ENCODE results near the gene ELFN2.

Gene ELFN2

DNA sequence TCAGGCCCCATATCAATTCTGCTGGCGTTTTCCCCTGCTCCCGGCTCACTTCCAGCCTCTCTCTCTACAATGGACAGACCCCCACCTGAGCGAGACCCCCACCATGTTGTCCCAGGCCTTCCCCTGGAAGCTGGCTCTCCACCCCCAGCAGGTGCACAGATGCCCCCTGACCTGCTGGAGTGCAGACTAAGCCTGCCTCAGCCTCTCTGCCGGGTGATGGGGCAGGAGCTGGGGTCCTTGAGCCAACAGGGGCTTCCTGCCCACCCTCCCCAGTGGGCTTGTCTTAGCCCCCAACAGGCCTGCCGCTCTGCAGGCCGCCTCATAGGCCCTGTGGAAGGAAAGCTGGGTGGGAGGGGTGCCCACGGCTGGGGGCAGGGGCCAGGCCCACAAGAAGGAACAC is 10.0 kb downstream of the ELFN2 start:
- Histone ChIP-seq H3K4me1 (ENCODE audit: control insufficient read depth, insufficient read depth, low read length) (no peaks in the 10 kb centered on the region), H3K9me3 (ENCODE audit: control insufficient read depth, insufficient read depth, low read depth, low read length) (no peaks in the 10 kb centered on the region), H3K27ac (ENCODE audit: extremely low read depth, low read depth, low read length) (no peak overlapping the region), H3K4me3 (ENCODE audit: low read depth, low read length) (no peak overlapping the region), H3K36me3 (ENCODE audit: control insufficient read depth in 2 of 2, insufficient read depth in 1 of 2, low read length in 2 of 2) (no peaks in the 10 kb centered on the region)
- POLR2A ChIA-PET: interaction anchor here (1.8 kb wide), 1 partner anchor 31 kb away, joined by 4 read pairs; no protein-coding TSS in a partner anchor
- peak; percentile 54 for TF ChIP-seq GLIS2 (tag by site-specific recombination; IDR thresholded peaks at IDR 0.05)
- TF ChIP-seq GLIS1 (tag by site-specific recombination; IDR thresholded peaks at IDR 0.05): no peak; the same call in 1 of the 2 replicates
- no peak for TF ChIP-seq HOXD13 (CRISPR knock-in tag; IDR thresholded peaks at IDR 0.05; ENCODE audit: borderline replicate concordance)
- CTCF ChIA-PET: interaction anchor here (0.6 kb wide), 1 partner anchor 281 kb away, joined by 3 read pairs; no protein-coding TSS in a partner anchor

DNA sequence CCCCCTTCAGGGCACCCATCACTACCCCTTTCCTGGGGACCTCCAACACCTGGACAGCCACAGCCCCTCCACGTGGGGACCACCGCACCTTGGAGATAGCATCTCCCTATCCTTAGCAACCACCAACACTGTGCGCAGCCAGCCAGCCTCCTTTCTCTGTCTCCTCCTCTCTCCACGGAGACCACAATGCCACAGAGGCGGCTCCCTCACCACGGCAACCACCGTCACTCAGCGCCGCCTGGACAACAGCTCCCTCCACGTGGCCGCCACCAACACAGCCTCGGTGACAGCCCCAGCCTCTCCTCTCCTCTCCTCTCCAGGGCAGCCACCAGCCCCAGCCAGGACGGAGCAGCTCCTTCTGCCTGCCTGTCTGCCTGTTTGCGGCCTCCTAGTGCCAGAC is 10.5 kb downstream of the ELFN2 start:
- ChIA-PET POLR2A (interaction anchor here (1.8 kb wide), 1 partner anchor 30 kb away, joined by 4 read pairs; no protein-coding TSS in a partner anchor), CTCF (no interaction called here)
- H3K4me3 ChIP-seq (ENCODE audit: low read depth, low read length): no peak overlapping the region

More for the DNA sequence above, 10.5 kb downstream of the ELFN2 start:
- Histone ChIP-seq H3K9me3 (ENCODE audit: control insufficient read depth, insufficient read depth, low read depth, low read length) (no peaks in the 10 kb centered on the region), H3K4me1 (ENCODE audit: control insufficient read depth, insufficient read depth, low read length) (no peaks in the 10 kb centered on the region), H3K27ac (ENCODE audit: extremely low read depth, low read depth, low read length) (no peak overlapping the region), H3K36me3 (ENCODE audit: control insufficient read depth in 2 of 2, insufficient read depth in 1 of 2, low read length in 2 of 2) (no peaks in the 10 kb centered on the region)
- TF ChIP-seq FEZF1 (tag by site-specific recombination; IDR thresholded peaks at IDR 0.05): no peak
- TF ChIP-seq ZNF560 (tag by site-specific recombination; IDR thresholded peaks at IDR 0.05; ENCODE audit: borderline replicate concordance): no peak
- TF ChIP-seq, protein P1, sequence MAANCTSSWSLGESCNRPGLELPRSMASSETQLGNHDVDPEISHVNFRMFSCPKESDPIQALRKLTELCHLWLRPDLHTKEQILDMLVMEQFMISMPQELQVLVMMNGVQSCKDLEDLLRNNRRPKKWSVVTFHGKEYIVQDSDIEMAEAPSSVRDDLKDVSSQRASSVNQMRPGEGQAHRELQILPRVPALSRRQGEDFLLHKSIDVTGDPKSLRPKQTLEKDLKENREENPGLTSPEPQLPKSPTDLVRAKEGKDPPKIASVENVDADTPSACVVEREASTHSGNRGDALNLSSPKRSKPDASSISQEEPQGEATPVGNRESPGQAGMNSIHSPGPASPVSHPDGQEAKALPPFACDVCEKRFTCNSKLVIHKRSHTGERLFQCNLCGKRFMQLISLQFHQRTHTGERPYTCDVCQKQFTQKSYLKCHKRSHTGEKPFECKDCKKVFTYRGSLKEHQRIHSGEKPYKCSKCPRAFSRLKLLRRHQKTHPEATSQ (tag by site-specific recombination; IDR thresholded peaks at IDR 0.05): no peak
- peak; percentile 51 for TF ChIP-seq ZBTB17 (tag by site-specific recombination; IDR thresholded peaks at IDR 0.05)
- TF ChIP-seq YY2 (tag by site-specific recombination; IDR thresholded peaks at IDR 0.05): no peak
- TF ChIP-seq RBAK (tag by site-specific recombination; IDR thresholded peaks at IDR 0.05): no peak
- no peak for TF ChIP-seq ZBTB8A (tag by site-specific recombination; IDR thresholded peaks at IDR 0.05)
- TF ChIP-seq ZNF341 (tag by site-specific recombination; IDR thresholded peaks at IDR 0.05; ENCODE audit: low read depth): no peak
- TF ChIP-seq, protein P2, sequence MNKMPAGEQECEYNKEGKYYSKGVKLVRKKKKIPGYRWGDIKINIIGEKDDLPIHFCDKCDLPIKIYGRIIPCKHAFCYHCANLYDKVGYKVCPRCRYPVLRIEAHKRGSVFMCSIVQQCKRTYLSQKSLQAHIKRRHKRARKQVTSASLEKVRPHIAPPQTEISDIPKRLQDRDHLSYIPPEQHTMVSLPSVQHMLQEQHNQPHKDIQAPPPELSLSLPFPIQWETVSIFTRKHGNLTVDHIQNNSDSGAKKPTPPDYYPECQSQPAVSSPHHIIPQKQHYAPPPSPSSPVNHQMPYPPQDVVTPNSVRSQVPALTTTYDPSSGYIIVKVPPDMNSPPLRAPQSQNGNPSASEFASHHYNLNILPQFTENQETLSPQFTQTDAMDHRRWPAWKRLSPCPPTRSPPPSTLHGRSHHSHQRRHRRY (tag by site-specific recombination; IDR thresholded peaks at IDR 0.05): no peak
- TF ChIP-seq, protein P3, sequence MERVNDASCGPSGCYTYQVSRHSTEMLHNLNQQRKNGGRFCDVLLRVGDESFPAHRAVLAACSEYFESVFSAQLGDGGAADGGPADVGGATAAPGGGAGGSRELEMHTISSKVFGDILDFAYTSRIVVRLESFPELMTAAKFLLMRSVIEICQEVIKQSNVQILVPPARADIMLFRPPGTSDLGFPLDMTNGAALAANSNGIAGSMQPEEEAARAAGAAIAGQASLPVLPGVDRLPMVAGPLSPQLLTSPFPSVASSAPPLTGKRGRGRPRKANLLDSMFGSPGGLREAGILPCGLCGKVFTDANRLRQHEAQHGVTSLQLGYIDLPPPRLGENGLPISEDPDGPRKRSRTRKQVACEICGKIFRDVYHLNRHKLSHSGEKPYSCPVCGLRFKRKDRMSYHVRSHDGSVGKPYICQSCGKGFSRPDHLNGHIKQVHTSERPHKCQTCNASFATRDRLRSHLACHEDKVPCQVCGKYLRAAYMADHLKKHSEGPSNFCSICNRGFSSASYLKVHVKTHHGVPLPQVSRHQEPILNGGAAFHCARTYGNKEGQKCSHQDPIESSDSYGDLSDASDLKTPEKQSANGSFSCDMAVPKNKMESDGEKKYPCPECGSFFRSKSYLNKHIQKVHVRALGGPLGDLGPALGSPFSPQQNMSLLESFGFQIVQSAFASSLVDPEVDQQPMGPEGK (tag by site-specific recombination; IDR thresholded peaks at IDR 0.05): 0 out of 2 replicates have a peak, but pooled peaks have one; percentile 30
- no peak for TF ChIP-seq KLF9 (tag by site-specific recombination; IDR thresholded peaks at IDR 0.05; ENCODE audit: low read depth)
- no peak for TF ChIP-seq HOXC10 (CRISPR knock-in tag; IDR thresholded peaks at IDR 0.05)
- TF ChIP-seq, protein P4, sequence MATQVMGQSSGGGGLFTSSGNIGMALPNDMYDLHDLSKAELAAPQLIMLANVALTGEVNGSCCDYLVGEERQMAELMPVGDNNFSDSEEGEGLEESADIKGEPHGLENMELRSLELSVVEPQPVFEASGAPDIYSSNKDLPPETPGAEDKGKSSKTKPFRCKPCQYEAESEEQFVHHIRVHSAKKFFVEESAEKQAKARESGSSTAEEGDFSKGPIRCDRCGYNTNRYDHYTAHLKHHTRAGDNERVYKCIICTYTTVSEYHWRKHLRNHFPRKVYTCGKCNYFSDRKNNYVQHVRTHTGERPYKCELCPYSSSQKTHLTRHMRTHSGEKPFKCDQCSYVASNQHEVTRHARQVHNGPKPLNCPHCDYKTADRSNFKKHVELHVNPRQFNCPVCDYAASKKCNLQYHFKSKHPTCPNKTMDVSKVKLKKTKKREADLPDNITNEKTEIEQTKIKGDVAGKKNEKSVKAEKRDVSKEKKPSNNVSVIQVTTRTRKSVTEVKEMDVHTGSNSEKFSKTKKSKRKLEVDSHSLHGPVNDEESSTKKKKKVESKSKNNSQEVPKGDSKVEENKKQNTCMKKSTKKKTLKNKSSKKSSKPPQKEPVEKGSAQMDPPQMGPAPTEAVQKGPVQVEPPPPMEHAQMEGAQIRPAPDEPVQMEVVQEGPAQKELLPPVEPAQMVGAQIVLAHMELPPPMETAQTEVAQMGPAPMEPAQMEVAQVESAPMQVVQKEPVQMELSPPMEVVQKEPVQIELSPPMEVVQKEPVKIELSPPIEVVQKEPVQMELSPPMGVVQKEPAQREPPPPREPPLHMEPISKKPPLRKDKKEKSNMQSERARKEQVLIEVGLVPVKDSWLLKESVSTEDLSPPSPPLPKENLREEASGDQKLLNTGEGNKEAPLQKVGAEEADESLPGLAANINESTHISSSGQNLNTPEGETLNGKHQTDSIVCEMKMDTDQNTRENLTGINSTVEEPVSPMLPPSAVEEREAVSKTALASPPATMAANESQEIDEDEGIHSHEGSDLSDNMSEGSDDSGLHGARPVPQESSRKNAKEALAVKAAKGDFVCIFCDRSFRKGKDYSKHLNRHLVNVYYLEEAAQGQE (tag by site-specific recombination; IDR thresholded peaks at IDR 0.05): no peak
- peak; percentile 23; the same call in 1 of the 2 replicates for TF ChIP-seq ZBTB7A (tag by site-specific recombination; IDR thresholded peaks at IDR 0.05; ENCODE audit: low read depth)
- TF ChIP-seq ZNF366 (tag by site-specific recombination; conservative IDR thresholded peaks at IDR 0.05): no peak
- 0 out of 2 replicates have a peak, but pooled peaks have one; percentile 23 for TF ChIP-seq ZFHX2 (tag by site-specific recombination; conservative IDR thresholded peaks at IDR 0.05)
- no peak for TF ChIP-seq ZNF223 (tag by site-specific recombination; IDR thresholded peaks at IDR 0.05)
- TF ChIP-seq ZNF24 (tag by site-specific recombination; IDR thresholded peaks at IDR 0.05): no peak
- TF ChIP-seq ZNF514 (tag by site-specific recombination; IDR thresholded peaks at IDR 0.05): no peak
- no peak for TF ChIP-seq ZNF792 (tag by site-specific recombination; IDR thresholded peaks at IDR 0.05)
- TF ChIP-seq WT1 (tag by site-specific recombination; IDR thresholded peaks at IDR 0.05): no peak
- TF ChIP-seq ZNF561 (tag by site-specific recombination; IDR thresholded peaks at IDR 0.05; ENCODE audit: borderline replicate concordance): no peak
- TF ChIP-seq ZNF2 (tag by site-specific recombination; IDR thresholded peaks at IDR 0.05): 0 out of 2 replicates have a peak, but pooled peaks have one; percentile 16
- peak; percentile 20; the same call in 1 of the 2 replicates for TF ChIP-seq GLIS1 (tag by site-specific recombination; IDR thresholded peaks at IDR 0.05)
